NCI-H1105 (cell line): Measurements from ENCODE around the gene GPLD1.
"Not testable (repeated sequence)": the region's sequence is repeated elsewhere in the genome, so short reads cannot be mapped to it uniquely, and the experiment has no call there.

Source experiments
- DNase-seq: peaks from one replicate; lab custom pipeline; 2025; lab: John Stamatoyannopoulos, UW

Gene GPLD1

GRCh38 chr6:24489470-24489869, at the start of gene GPLD1:
TSS of gene GPLD1 (minus strand) at chr6:24489578. CDS start at chr6:24489511, 67 bp downstream.
- DNase-seq, result no peak

- no peak for DNase-seq
Measured at GRCh38 chr6:24537771-24538385, 48.5 kb upstream of the GPLD1 start.

- no peak for DNase-seq
Measured at GRCh38 chr6:24537082-24537699, 47.8 kb upstream of the GPLD1 start.

GRCh38 chr6:24536466-24536865, 47.1 kb upstream of the GPLD1 start:
- DNase-seq, result no peak

- no peak for DNase-seq
Measured at GRCh38 chr6:24535210-24535609, 45.8 kb upstream of the GPLD1 start.

GRCh38 chr6:24534329-24534728, 45.0 kb upstream of the GPLD1 start:
- no peak for DNase-seq

- no peak for DNase-seq
Measured at GRCh38 chr6:24529985-24530384, 40.6 kb upstream of the GPLD1 start.

- DNase-seq, result peak; percentile 15
Measured at GRCh38 chr6:24524805-24525204, 35.4 kb upstream of the GPLD1 start.

GRCh38 chr6:24524329-24524728, 35.0 kb upstream of the GPLD1 start:
- no peak for DNase-seq

- DNase-seq, result peak; percentile 92
Measured at GRCh38 chr6:24522228-24523176, 33.1 kb upstream of the GPLD1 start.

- no peak for DNase-seq
Measured at GRCh38 chr6:24520929-24521546, 31.7 kb upstream of the GPLD1 start.

GRCh38 chr6:24517659-24518543, 28.5 kb upstream of the GPLD1 start:
- DNase-seq, result no peak

GRCh38 chr6:24513602-24514001, 24.2 kb upstream of the GPLD1 start:
- DNase-seq, result no peak

- not testable (repeated sequence) for DNase-seq
Measured at GRCh38 chr6:24511976-24512375, 22.6 kb upstream of the GPLD1 start.

- DNase-seq, result no peak
Measured at GRCh38 chr6:24506814-24507520, 17.6 kb upstream of the GPLD1 start.

GRCh38 chr6:24504649-24505586, 15.5 kb upstream of the GPLD1 start:
- DNase-seq, result no peak

- DNase-seq, result no peak
Measured at GRCh38 chr6:24504287-24504648, 14.9 kb upstream of the GPLD1 start.

GRCh38 chr6:24501914-24502313, 12.5 kb upstream of the GPLD1 start:
- no peak for DNase-seq

- no peak for DNase-seq
Measured at GRCh38 chr6:24501374-24501773, 12.0 kb upstream of the GPLD1 start.

- DNase-seq, result no peak
Measured at GRCh38 chr6:24500683-24501082, 11.3 kb upstream of the GPLD1 start.
